ENCODE results near the gene FBXL17.

Gene FBXL17

GRCh38 chr5:107840592-107840991 lies 541.3 kb downstream of the FBXL17 start:
- no peak for DNase-seq

DNA sequence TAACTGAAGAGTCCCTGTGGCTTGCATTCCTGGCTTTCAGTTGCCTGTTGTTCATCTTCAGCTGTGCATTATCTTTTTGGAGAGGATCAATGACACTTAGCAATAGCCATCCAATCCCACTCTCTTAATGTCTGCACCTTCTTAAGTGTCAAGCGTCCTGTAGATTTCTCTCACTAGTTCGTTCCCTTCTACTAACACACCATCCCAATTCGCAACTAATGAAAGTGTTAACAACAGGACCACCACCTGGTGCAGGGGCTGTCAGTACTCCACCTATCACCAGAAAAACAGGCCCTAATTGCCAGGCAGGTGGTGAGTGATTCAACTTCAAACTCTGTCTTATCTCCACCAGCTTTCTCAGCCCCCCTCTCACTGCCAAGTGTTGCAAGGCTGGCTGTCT lies 541.7 kb downstream of the FBXL17 start:
- no peak for DNase-seq

DNA sequence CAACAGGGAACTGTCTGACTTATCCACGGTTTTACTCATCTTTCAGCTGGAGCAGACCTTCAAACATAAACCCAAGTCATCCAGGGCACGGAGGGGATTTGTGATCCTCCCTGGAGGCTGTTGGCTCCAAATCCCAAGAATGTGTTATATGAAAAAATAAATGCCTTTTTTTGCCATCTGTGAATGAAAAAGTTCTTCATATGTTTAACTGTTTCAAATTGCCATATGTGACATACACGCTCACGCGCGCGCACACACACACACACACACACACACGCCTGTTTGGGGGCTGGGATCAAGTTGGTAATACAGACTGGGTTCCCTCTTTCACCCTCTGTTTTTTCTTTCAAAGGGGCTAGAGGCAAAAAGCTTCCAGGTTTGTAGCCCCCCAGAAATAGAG lies 546.8 kb downstream of the FBXL17 start:
- DNase-seq = no peak

GRCh38 chr5:107832746-107833145 lies 549.2 kb downstream of the FBXL17 start:
- DNase-seq = no peak

DNA sequence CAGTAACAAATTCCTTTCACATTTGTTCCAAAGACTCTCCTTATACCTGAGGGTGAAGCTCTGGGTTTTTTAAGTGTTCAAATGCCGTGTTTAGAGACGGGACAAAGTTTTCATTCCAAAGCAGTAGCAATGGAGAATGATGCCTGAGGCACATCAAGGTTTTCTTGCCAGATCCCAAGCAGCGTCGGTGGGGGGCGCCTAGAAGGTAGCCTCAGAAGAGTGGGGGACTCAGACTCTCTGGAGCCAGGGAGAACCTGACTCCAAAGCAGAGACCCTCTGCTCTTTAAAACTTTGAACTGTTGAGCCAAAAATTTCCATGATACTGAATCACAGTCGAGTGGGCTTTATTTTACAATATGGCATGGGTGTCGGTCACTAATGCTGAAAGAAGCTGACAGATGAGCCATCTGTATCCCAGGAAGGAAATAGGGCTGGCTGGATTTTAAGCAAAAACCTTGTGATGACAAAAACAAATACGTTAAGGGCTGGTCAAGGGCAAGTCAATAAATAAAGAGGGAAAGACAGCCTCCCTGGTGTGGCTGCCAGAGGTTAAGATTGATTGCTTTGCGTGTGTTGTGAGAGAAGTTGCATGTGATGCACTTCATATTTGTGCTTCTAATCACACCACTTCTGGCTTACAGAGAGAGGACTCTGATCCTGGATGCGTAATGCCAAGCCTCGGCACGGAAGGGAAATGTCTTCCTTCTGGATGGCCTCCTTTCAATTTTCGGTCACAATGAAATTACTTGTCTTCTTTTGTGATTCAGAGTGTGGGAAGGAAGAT lies 550.1 kb downstream of the FBXL17 start:
- no peak for DNase-seq

GRCh38 chr5:107830750-107831149 lies 551.1 kb downstream of the FBXL17 start:
- DNase-seq = no peak

GRCh38 chr5:107826311-107827000 lies 555.4 kb downstream of the FBXL17 start:
- DNase-seq = no peak

GRCh38 chr5:107824821-107825220 lies 557.1 kb downstream of the FBXL17 start:
- no peak for DNase-seq

- DNase-seq = no peak
Measured at GRCh38 chr5:107821288-107821687, 560.6 kb downstream of the FBXL17 start.

DNA sequence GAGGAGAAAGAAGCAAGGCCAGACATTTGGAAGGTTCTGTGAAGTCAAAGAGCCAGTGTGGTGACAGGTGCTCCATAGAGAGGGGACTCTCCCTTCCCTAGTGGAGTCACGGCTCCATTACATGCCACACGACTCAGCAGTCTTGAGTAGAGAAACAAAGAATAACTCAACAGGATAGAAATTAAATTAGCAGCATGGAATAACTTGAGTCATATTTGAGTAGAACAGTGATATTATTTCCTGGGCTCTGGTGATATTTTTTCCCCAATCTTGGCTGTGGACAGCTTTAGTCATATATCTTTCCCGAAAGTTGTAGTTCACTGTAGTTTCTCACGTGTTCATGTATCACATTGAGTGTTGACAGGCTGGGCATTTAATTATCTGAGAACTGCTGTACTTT lies 561.5 kb downstream of the FBXL17 start:
- no peak for DNase-seq

DNA sequence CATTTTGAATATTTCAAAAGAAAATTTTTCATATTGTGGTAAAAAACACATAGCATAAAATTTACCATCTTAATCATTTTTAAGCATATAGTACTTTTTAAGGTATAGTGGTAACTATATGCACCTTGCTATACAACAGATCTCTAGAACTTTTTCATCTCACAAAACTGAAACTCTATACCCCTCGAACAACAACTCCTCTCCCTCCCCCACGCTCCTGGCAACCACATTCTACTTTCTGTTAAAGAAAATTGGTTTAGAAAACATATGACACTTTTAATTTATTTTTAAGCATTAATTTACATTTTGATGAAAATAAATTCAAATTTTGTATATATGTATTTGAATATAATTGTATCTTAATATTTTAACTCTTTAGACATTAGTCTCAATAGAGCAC lies 563.9 kb downstream of the FBXL17 start:
- no peak for DNase-seq

- DNase-seq = no peak
Measured at GRCh38 chr5:107817436-107817835, 564.5 kb downstream of the FBXL17 start.

- DNase-seq = no peak
Measured at GRCh38 chr5:107815109-107815508, 566.8 kb downstream of the FBXL17 start.

DNA sequence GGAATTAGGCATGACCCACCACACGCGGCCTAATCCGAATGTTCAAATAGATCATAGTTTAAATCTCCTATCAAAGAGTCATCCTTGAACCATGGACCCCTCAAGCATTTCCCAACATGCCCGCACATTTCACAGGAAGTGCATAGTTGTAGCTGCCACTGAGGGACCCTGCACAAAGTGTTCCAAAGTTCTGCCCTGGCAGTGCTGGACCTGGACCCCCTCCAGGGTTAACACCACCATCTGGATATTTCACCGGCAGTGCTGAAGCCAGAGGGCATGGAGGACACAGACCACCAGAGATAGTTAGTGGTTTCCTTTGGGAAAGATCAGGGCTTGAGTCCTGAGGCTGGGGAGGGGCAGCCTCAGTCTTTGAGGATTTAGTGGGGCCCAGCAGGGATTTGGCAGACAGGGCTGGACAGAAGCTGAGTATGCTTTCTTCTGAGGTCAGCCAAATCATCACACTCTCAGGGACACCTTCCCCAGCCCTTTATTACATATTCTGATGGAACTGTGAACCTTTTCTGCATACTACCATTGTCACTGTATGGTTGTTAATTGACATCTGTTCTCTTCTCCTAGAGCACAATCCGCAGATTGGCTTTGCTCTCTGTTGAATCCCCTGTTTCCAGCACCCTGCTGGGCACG lies 567.6 kb downstream of the FBXL17 start:
- no peak for DNase-seq

GRCh38 chr5:107813559-107813958 lies 568.3 kb downstream of the FBXL17 start:
- no peak for DNase-seq

DNA sequence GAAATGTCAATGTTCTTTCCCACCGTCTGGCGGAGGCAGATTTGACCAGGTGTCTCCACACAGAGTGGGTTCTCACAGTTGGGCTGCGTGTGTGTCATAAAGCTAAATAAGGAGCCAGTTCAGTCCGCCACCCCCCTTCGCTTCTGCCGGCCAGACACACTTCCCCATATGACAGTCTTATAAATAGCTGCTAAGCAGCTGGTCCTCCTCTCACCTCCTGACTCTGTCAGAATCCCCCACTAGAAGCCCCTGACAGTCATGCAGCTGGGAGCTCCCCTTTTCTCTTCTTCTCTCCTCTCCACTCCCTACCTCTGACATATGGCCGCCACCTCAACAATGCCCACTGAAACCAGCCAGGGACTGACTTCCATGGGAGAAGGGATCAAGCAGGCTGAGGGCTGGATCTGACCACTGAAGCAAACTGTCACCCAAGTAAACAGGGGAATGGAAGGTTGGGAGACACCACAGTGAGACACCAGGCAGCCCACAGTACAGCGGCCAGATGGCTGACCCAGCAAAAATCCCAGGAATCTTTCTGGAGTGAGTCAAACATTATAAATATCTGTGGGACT lies 569.2 kb downstream of the FBXL17 start:
- DNase-seq = no peak

DNA sequence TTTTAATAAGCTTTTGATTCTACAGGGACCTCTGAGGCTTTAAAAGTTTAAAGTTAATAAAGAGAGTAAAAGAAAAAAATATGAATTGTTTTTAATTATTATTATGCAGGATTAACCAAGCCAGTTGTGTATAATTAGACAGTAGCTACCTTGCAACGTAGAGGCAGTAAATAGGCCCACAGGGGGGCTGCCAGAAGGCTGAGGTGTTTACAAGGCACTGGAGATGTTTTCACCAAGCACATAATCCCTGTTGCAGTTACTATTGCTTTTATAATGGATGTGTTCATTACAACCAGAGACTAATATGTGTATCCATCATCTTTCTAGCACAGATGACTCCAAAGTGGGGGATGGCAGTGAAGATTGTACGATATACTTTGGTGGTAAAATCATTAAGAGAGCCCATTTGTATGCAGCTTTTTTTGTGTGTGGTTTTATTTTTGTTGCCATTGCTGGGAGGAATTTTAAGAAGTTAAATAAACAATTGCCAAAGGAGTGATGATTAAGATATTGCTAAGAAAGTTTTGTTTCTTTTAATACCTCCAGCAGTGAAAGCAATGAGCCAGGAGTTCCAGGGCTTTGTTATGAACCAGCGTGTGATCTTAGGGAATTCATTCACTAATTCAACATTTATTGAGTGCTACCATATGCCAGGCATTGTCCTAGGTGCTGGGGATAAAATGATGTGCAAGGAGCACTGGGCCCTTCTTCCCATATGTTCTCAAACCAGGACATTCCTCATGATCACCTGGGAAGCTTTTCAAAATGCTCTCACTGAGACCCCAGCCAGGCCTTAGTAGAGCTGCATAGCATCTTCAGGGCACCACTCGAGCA lies 572.5 kb downstream of the FBXL17 start:
- DNase-seq = no peak
